ENCODE measurements around the gene CTU2.

DNA sequence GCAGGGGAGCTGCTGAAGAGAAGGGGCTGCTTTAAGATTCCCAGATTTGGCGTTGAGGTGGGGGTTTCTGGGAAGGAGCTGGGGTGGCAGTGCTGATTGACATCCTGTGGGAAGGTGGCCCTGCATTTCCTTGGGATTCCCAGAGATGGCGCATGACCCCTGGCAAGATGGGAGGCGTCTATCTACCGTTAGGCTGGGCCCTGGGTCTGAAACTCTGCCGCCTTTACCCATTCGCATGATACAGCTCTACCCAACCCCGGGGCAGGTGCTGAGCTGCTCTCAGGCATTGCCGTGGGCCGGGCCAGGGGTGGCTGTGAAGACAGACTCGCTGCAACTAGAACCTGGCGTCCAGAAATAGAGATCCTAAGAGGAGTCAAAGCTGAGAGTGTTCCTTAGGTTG lies 33.5 kb upstream of the CTU2 start:
- TF ChIP-seq, protein P1, sequence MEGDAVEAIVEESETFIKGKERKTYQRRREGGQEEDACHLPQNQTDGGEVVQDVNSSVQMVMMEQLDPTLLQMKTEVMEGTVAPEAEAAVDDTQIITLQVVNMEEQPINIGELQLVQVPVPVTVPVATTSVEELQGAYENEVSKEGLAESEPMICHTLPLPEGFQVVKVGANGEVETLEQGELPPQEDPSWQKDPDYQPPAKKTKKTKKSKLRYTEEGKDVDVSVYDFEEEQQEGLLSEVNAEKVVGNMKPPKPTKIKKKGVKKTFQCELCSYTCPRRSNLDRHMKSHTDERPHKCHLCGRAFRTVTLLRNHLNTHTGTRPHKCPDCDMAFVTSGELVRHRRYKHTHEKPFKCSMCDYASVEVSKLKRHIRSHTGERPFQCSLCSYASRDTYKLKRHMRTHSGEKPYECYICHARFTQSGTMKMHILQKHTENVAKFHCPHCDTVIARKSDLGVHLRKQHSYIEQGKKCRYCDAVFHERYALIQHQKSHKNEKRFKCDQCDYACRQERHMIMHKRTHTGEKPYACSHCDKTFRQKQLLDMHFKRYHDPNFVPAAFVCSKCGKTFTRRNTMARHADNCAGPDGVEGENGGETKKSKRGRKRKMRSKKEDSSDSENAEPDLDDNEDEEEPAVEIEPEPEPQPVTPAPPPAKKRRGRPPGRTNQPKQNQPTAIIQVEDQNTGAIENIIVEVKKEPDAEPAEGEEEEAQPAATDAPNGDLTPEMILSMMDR (IDR thresholded peaks at IDR 0.05), result no peak
- TF ChIP-seq EZH2 (IDR thresholded peaks at IDR 0.05; ENCODE audit: borderline replicate concordance, insufficient read depth, low read depth, low read length, poor library complexity, severe bottlenecking), result no peak
